Measurements from ENCODE around the gene DNAJC11.

DNA sequence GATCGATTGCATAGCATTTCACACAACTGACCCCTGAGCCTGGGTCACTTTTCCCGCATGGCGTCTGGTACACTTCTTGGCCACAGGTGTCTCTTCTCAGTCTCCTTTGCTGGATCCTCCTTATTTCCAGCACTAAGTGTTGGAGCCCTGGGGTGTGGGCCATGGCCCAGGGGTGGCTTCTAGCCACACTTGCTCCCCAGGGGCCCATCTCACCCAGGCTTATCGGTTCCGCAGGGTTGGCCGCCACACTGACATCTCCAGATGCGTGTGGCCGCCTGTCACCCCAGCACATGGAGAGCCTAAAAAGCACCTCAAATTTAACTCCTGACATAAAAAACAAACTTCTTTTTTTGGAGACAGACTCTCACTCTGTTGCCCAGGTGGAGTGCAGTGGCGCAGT, 74.6 kb downstream of the DNAJC11 start:
- TF ChIP-seq EZH2phosphoT487 (IDR thresholded peaks at IDR 0.05; ENCODE audit: insufficient read depth, low read depth) (no peak), EZH2 (IDR thresholded peaks at IDR 0.05; ENCODE audit: insufficient read depth, poor library complexity, severe bottlenecking) (no peak)
